DMS153 (cell line): ENCODE measurements around the gene KY.
"Not testable (repeated sequence)": the region's sequence is repeated elsewhere in the genome, so short reads cannot be mapped to it uniquely, and the experiment has no call there.

ENCODE experiments used
- DNase-seq: peaks from one replicate; lab custom pipeline; 2025; lab: John Stamatoyannopoulos, UW

Gene KY

DNA sequence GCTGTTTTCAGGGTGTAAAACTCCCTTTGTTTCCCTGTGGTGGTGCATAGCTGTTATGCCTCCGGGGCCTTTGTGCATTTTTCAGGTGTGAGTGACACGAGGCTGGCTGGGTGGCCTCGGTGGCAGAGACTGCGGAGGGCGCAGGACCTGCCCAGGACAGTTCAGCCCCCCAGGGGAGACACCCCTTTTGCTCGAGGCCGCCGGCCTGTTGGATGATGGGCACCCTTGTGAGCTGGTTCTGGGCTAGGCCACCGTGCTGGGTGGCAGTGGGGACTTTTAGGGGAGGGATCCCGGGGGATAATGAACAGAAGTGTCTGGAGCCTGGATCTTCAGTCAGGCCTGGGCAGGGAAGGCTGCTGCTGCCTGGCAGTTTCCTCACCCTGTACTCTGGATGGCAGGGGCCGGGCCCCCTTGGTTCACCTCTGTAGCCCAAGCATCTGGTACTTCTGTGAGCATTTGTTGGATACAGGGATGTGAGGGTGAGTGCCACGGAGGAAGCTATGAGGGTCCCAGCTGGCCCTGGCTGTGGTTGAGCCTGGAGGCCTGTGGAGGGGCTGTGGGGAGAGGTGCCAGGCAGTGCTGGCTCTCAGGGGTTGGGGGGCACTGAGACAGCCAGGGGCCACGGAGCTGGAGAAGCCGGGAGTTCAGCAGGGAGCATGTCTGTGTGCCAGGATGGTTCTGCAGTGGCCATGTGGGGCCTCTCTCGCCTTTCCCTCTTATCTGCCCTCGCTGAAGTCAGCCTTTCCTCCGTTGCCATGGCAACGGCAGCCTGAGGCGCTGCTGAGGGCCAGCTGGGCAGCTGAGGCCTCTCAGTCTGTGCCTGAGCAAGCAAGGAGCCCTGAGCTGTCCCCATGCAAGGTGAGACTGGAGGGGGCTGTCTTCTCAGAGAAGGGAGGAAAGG, 49.0 kb downstream of the KY start:
- DNase-seq, result no peak

DNA sequence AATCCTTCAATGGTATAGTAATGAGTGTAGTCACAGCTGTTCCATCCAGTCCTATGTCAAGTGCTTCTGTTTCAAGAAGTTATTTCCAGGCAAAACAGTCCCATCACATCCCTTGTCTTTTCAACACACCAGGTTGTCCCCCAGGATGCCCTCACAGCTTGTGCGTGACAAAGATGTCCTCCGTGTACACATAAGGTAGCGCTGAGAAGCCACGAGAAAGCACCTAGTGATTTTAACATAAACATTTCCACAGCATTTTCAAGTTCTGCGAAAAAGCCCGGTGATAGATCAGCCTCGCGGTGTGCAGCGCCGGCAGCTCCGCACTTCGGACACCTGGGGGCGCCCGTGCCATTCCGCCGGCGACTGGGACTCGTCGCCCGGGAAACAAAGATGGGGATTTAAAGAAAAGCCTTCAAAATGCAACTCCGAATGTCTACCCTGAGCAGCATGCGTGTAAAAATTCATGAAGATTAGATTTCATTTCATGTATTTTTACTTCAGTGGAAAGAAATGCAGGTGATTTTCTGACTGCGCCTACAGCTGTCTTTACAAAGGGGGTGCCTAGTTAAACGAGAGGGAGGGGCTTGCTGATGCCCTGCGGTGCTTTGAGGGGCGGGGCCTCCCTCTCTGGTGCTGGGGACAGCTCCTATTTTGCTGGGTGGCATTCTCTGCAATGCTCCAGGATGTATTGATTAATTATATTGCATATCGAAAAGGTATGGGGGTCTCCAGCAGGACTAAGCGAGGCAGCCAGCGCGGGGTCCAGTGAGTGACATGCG, 49.9 kb downstream of the KY start:
- DNase-seq, result peak; percentile 25

DNA sequence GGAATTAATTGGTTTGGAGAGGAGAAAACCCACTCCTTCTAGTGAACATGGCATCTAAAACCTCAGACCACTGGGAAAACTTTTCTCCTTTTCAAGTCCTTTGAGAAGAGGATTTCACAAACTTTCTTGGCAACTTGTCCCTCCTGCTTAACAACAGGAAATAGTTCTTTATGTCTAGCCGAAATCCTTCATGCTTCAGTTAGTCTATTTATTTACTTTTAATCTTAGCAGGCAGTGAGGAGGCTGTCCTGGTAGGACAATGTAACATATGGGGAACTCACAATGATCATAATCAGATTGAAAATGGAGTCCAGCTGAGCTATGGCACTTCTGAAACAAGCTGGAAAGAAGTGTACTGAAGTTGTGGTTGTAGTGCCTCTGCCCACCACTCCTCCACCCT, 50.6 kb downstream of the KY start:
- no peak for DNase-seq

DNA sequence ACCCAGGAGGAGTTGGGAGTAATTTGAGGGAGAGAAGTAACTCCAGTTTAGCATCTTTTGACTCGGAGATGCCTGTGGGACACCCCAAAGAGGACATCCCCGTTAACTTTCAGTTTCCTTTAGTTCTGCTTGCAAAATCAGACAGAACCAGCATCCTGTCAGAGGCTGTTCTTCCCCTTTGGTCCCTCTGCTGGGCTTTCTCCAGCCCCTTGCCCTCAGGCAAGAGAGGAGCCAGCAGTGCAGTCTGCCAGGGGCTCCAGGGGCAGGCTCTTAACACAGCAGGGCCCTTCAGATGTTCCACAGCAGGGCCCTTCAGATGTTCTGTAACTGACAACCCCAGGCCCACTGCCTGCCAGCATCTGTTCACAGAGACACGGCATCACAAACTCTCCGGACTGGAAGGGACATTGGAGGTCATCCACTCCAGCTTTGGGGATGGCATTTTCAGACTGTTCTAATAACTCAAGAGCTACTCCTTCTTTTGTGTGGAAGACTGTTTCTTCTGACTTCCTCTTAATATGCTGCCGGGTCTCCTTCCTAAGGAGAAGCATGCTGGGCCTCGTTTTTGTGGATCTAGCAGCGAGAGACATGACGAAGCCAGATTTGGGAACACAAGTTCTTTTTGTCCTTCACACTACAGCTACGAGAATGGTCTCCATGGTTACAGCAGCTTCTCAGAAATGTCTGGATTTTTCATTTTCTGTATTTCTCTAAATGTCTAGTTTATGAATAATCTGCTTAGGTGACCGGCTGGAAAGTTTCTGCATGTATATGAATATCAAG, 51.9 kb downstream of the KY start:
- DNase-seq, result no peak

DNA sequence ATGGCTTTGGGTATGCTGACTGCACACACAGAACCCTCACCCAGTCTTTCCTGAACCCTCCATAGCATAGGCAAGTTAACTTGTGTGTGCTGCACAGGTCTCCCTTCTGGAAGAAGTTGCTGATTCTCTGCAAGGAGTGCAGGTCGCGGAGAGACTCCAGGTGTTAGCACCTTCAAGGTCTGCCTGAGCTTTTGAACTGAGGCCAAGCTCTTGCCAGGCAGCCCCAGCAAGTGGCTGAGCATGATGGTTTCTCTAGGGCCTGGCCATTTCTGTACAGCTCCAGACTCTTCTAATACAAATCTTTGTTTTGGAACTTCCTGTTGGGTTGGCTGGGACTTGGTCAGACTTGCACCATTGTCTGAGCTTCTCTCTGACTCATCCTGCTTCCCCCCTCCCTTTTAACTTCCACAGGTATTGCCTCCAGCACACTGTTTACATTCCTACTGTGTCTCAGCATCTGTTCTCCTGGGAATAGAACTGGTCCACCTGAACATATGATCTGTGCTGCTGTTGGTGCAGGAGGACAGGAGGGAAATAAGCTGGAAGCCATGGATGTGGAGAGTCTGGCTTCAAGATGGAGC, 53.3 kb downstream of the KY start:
- peak; percentile 75 for DNase-seq

DNA sequence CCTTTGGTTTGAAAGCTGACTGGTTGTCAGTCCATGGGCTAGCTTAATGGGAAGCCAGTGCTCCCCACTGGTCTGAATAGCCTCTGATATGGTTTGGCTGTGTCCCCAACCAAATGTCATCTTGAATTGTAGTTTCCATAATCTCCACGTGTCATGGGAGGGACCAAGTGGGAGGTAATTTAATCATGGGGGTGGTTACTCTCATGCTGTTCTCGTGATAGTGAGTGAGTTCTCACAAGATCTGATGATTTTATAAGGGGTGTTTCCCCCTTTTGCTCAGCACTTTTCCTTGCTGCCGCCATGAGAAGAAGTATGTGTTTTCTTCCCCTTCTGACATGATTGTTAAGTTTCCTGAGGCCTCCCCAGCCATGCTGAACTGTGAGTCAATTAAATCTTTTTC, 55.8 kb downstream of the KY start:
- not testable (repeated sequence) for DNase-seq

DNA sequence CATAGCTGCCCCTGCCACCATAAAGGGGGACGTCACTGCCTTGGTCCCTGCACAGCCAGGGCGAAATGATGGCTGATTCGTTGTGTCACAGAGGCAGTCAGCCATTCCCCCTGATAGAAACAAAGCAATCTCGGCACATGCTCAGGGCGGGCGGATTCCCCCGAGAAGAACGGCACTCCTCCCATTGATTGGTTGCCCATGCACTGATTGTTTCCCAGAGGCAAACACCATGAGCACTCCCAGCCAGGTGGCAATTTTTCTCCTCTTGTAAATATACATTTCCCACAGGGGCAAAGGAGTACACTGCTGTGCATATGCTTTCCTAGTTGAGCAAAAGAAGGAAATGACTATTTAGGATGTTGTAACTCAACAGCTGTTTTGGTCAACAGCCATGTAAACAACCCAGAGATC, 56.5 kb downstream of the KY start:
- DNase-seq, result peak; percentile 49

DNA sequence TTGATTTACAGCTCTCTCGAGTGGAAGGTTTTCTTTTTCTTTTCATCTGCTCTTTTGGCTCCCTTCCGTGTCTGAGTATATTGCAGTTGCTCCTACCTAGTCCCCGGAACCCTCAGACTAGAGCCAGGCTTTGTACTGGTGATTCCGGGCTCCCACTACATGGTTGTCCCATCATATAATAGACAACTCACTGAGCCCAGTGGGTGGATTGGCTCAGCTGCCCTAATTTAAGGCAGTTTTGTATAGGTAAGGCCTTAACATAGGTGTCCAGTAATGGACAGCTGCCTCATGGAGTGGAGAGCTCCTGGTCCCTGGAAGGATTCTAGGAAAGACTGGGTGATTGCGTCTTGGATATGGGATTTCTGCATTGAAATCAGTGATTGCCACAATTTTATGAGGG, 58.0 kb downstream of the KY start:
- no peak for DNase-seq

DNA sequence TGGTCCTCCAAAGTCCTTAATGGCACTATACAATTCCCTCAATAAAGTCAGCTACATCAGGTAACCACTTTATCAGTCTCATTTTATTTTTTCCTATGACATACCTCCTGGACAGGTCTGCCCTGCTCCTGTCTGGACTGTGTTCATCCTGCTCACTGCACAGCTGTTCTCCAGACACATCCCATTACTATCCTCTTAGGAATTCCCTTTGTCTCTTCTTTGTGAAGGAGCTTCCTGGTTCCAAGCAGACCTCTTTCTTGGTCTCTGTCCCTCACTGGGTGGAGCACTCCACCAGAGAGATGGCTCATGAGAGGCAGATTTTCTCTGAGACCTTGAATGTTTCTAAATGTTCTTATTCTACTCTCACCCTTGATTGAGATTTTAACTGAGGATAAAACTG, 60.1 kb downstream of the KY start:
- DNase-seq, result no peak

DNA sequence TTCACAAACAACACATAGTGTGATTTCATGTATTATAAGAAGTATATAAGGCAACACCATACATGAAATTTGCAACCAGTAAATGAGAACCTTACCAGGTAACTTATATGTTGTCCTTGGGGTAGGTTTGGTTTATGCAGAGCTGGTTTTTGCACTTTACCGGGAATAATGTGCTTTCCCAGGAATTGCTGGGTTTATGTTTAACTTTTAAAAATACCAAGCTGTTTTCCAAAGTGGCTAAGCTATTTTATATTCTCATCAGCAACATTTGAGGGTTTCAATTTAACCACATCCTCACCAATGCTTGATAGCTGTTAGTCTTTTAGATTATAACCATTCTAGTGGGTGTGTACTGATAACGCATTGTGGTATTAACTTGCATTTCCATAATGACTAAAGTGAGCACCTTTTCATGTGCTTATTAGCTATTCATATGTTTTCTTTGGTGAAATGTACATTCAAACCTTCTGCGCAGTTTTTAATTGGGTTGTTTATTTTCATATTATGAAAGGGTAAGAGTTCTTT, 71.6 kb downstream of the KY start:
- DNase-seq, result no peak

DNA sequence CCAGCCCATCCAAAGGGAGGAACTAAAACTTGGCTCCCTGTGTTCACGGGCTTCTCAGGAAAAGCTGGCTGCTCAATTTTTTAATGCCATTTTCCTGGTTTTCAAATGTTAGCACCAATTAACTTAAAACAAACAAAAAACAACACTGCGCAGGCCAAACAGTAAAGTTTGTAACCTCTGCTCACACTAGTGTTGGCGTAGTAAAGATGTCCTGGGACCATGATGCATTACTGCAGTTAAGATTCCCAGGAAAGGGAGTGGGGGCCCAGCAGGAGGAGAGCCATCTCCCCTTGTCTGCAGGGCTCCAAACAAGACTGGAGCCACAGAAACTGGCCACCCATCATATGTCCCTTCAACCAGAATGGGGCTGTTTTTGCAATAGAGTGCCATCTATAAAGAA, 74.0 kb downstream of the KY start:
- no peak for DNase-seq

DNA sequence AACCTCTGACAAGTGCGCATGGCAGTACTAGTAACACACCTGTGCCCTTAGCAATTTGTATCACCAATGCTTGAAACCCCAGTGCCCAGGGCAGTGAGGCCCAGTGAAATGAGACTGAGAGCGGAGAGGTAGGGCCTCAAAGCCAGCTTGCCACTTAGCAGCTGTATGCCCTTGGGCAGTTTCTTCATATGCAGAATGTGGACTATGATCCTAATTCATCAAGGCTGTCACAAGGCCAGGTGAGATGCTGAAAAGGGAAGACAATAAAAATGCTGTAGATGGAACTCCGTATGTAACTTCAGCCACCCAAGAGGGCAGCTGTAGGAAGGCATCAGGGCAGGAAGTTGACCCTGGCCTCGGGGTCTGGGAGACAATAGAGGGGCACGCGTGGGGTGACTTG, 74.4 kb downstream of the KY start:
- no peak for DNase-seq

DNA sequence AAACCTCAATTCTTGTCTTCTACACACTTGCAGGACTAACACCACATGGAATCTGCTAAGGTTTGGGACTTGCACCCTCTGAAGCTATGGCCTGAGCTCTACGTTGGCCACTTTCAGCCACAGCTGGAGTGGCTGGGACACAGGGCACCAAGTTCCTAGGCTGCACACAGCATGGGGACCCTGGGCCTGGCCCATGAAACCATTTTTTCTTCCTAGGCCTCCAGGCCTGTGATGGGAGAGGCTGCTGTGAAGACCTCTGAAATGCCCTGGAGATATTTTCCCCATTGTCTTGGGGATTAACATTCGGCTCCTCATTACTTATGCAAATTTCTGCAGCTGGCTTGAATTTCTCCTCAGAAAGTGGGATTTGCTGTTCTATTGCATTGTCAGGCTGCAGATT, 80.9 kb downstream of the KY start:
- DNase-seq, result not testable (repeated sequence)

DNA sequence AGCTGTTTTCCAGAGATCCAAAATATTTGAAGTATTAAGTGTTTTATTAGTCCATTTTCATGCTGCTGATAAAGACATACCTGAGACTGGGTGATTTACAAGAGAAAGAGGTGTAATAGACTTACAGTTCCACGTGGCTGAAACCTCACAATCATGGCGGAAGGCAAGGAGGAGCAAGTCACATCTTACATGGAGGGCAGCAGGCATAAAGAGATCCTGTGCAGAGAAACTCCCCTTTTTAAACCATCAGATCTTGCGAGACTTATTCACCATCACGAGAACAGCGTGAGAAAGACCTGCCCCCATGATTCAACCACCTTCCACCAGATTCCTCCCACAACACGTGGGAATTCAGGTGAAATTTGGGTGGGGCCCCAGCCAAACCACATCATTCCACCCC, 82.0 kb downstream of the KY start:
- no peak for DNase-seq

DNA sequence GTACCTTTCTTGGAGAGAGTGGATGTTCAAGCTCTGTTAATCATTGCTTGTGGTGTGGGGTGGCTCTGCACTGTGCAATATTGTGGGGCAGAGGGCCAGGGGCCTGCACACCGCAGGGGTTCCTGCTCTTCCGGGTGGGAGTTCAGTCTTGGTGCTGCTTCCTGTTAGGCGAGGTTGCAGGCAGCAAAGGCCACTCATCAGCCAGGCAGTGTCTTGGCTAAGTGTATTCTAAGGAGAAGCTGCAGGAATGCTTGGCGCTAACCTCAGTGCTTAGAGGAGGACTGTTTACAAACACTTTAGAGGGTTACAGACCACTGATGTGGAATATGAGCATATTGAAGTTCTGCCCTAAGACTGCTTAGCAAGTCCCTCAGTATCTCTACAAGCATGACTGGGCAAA, 83.2 kb downstream of the KY start:
- DNase-seq, result no peak

DNA sequence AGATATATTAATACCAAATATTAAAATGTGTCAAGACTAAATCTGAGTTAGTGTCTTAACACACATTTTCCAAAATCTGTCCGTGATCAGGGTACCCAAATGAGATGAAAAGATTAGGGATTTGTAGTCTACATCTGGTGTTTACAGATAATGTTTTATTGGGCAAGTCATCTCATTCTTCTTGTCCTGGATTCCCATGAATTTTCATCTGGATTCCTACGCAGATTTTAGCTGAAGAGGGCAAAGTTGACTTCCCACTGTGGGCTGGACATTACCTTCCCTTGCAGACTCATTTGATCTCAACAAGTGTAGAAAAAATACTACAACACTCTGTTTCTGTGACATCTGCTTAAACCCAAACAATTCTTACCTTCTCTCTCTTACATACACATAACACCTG, 85.8 kb downstream of the KY start:
- DNase-seq, result no peak

DNA sequence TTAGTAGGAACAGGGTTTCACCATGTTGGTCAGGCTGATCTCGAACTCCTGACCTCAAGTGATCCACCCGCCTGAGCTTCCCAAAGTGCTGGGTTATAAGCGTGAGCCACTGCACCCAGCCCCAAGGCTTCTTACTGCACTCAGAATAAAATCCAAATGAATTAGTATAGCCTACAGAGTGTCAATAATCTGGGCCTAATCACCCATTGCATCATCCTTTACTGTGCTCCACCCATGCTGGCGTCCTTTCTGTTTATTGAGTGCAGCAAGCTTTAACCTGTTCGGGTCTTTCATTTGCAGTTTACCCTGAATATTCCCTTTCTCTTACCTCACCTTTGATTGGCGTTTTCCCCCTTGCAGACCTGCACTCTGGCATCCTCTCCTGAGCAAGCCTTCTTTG, 87.2 kb downstream of the KY start:
- DNase-seq, result no peak

DNA sequence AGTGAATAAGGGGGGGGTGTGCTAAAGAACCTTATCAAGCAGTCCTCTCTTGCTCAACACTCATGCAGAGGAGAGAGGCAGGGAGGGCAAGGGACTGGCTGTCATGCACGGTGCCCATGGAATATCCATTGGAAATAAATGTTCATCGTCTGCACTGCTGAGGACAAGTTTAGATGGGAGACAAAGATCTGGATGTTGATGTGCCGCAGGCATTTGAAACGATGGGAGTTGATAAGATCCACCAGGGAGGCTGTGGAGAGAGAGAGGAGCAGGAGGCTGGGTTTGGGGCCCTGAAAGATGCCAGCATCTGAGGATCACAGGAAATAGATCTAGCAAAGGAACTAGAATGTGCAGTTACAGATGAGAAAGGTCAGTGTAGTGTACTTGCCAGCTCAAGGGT, 88.8 kb downstream of the KY start:
- DNase-seq, result no peak

DNA sequence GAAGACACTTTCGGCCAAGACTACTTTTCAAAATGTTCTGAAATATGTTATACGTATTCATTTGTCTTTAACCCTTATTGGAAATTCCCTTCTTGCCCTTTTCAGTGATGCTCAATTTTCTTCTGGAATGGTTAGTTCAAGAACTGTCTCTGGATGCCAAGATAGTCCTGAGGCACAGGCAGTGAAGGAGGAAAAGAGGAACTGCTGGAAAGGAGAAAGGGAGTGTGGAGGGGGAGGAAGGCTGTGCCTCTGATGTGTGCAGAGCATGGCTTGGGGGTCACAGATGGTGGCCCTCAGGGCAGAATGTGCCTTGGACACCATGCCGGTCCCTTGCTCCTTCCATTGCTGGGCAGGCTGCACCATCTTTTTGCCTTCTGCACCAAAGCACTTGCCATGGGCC, 91.2 kb downstream of the KY start:
- no peak for DNase-seq
